HepG2 (cell line): ENCODE results near the gene PXMP4. TPM values are rescaled to one million over a fixed set of nuclear protein-coding genes. Genes with fewer than 3 reads are reported as not detected.

Experiments used
- BORCS8-MEF2B ChIP-seq: sonication (generic); formaldehyde crosslinking; IDR thresholded peaks from 2 replicates; pipeline ENCODE4 v1.8.0; 2022; ENCODE audit warnings: mild to moderate bottlenecking, missing genetic modification reagents
- ETV6 ChIP-seq: sonication (generic); formaldehyde crosslinking; conservative IDR thresholded peaks from 2 replicates; pipeline ENCODE4 v1.4.0; 2020; ENCODE audit warnings: missing genetic modification reagents
- FOXM1 ChIP-seq: sonication (generic); formaldehyde crosslinking; IDR thresholded peaks from 2 replicates; pipeline ENCODE4 v1.5.0; 2020; ENCODE audit warnings: missing genetic modification reagents
- MED1 ChIP-seq: sonication (generic); formaldehyde crosslinking; IDR thresholded peaks from 2 replicates; pipeline ENCODE4 v1.4.0; 2020; ENCODE audit warnings: missing genetic modification reagents
- MIER3 ChIP-seq: IDR thresholded peaks from 2 replicates; pipeline ENCODE4 v1.6.1; 2016; ENCODE audit warnings: missing compliant biosample characterization, borderline replicate concordance
- NONO ChIP-seq, 2 experiments: fragments of 450-650 bp in 1 of 2; sonication (generic) in 1 of 2; formaldehyde crosslinking in 1 of 2; IDR thresholded peaks in 1 of 2; conservative IDR thresholded peaks in 1 of 2; 2 replicates each; pipeline versions ENCODE4 v1.6.1 to v1.8.0; 2017 to 2022; ENCODE audit warnings: mild to moderate bottlenecking in 1 of 2, missing genetic modification reagents in 1 of 2, moderate library complexity in 1 of 2
- PHF20 ChIP-seq: sonication (generic); formaldehyde crosslinking; IDR thresholded peaks from 2 replicates; pipeline ENCODE4 v1.5.0; 2020; ENCODE audit warnings: mild to moderate bottlenecking, missing genetic modification reagents
- REPIN1 ChIP-seq: sonication (generic); formaldehyde crosslinking; IDR thresholded peaks from 2 replicates; pipeline ENCODE4 v1.8.0; 2022; ENCODE audit warnings: missing genetic modification reagents, low read depth, mild to moderate bottlenecking, borderline replicate concordance
- ZBTB7A ChIP-seq: sonication (generic); formaldehyde crosslinking; IDR thresholded peaks from 2 replicates; pipeline ENCODE4 v1.8.0; 2022; ENCODE audit warnings: mild to moderate bottlenecking, missing genetic modification reagents
- ZBTB7B ChIP-seq: sonication (generic); formaldehyde crosslinking; IDR thresholded peaks from 2 replicates; pipeline ENCODE4 v1.4.0; 2020; ENCODE audit warnings: missing genetic modification reagents
- ZC3H4 ChIP-seq: sonication (generic); formaldehyde crosslinking; IDR thresholded peaks from 2 replicates; pipeline ENCODE4 v1.4.0; 2020; ENCODE audit warnings: missing genetic modification reagents, borderline replicate concordance
- ZNF12 ChIP-seq: sonication (generic); formaldehyde crosslinking; IDR thresholded peaks from 2 replicates; pipeline ENCODE4 v1.5.0; 2020; ENCODE audit warnings: missing genetic modification reagents
- ZNF205 ChIP-seq: IDR thresholded peaks from 2 replicates; pipeline ENCODE4 v1.6.1; 2018; ENCODE audit warnings: missing biosample characterization, missing genetic modification reagents
- ZNF225 ChIP-seq: sonication (generic); formaldehyde crosslinking; IDR thresholded peaks from 2 replicates; pipeline ENCODE4 v1.4.0; 2020; ENCODE audit warnings: mild to moderate bottlenecking, missing genetic modification reagents
- ZNF317 ChIP-seq: sonication (generic); formaldehyde crosslinking; IDR thresholded peaks from 2 replicates; pipeline ENCODE4 v1.5.0; 2020; ENCODE audit warnings: mild to moderate bottlenecking, missing genetic modification reagents
- ZNF333 ChIP-seq: sonication (generic); formaldehyde crosslinking; IDR thresholded peaks from 2 replicates; pipeline ENCODE4 v1.4.0; 2020; ENCODE audit warnings: mild to moderate bottlenecking, missing genetic modification reagents, borderline replicate concordance
- ZNF567 ChIP-seq: sonication (generic); formaldehyde crosslinking; IDR thresholded peaks from 2 replicates; pipeline ENCODE4 v1.8.1; 2023; ENCODE audit warnings: mild to moderate bottlenecking, missing genetic modification reagents, borderline replicate concordance
- ZNF589 ChIP-seq: sonication (generic); formaldehyde crosslinking; conservative IDR thresholded peaks from 2 replicates; pipeline ENCODE4 v1.8.0; 2022; ENCODE audit warnings: mild to moderate bottlenecking, moderate library complexity, missing genetic modification reagents
- ZNF670 ChIP-seq: sonication (generic); formaldehyde crosslinking; IDR thresholded peaks from 2 replicates; pipeline ENCODE4 v1.8.0; 2022; ENCODE audit warnings: mild to moderate bottlenecking, missing genetic modification reagents, borderline replicate concordance
- ZNF678 ChIP-seq: sonication (generic); formaldehyde crosslinking; IDR thresholded peaks from 2 replicates; pipeline ENCODE4 v1.4.0; 2020; ENCODE audit warnings: mild to moderate bottlenecking, missing genetic modification reagents
- polyA plus RNA-seq, 8 experiments: library from polyadenylated mRNA; depleted of rRNA in 3 of 8; stranded (reverse) in 7 of 8; unstranded in 1 of 8; fragments of >200 nt; fragmentation: Illumina TruSeq in 4 of 8; extraction: Trizol in 4 of 8; gene quantifications; 2 replicates each; pipeline versions ENCODE4 v1.2.1 to v1.2.3, GENCODE V29; 2011 to 2016; ENCODE audit warnings: low read depth in 4 of 8, missing spikeins in 1 of 8, mixed read lengths in 1 of 8; ENCODE audit not compliant: insufficient read depth in 1 of 8
- total RNA-seq, 5 experiments: library from RNA; depleted of rRNA; stranded (reverse); fragments of >200 nt; fragmentation: Illumina TruSeq; extraction: Trizol; gene quantifications; 2 replicates each; pipeline ENCODE4 v1.2.3, GENCODE V29; 2016; ENCODE audit warnings: low read depth in 1 of 5
- TF ChIP-seq, protein P1 (sequence below): sonication (generic); formaldehyde crosslinking; IDR thresholded peaks from 2 replicates; pipeline ENCODE4 v1.9.0; 2021; ENCODE audit warnings: missing genetic modification reagents, mild to moderate bottlenecking, borderline replicate concordance
- TF ChIP-seq, protein P2 (sequence below): sonication (generic); formaldehyde crosslinking; conservative IDR thresholded peaks from 2 replicates; pipeline ENCODE4 v1.4.0; 2020; ENCODE audit warnings: missing genetic modification reagents
- TF ChIP-seq, protein P3 (sequence below): sonication (generic); formaldehyde crosslinking; IDR thresholded peaks from 2 replicates; pipeline ENCODE4 v1.4.0; 2020; ENCODE audit warnings: missing genetic modification reagents

PXMP4 gene
- total and polyA plus RNA-seq, 2 of the 13 experiments (the other 11 are each of a cell fraction or from before 2014, with no cell fraction given) = not detected

DNA sequence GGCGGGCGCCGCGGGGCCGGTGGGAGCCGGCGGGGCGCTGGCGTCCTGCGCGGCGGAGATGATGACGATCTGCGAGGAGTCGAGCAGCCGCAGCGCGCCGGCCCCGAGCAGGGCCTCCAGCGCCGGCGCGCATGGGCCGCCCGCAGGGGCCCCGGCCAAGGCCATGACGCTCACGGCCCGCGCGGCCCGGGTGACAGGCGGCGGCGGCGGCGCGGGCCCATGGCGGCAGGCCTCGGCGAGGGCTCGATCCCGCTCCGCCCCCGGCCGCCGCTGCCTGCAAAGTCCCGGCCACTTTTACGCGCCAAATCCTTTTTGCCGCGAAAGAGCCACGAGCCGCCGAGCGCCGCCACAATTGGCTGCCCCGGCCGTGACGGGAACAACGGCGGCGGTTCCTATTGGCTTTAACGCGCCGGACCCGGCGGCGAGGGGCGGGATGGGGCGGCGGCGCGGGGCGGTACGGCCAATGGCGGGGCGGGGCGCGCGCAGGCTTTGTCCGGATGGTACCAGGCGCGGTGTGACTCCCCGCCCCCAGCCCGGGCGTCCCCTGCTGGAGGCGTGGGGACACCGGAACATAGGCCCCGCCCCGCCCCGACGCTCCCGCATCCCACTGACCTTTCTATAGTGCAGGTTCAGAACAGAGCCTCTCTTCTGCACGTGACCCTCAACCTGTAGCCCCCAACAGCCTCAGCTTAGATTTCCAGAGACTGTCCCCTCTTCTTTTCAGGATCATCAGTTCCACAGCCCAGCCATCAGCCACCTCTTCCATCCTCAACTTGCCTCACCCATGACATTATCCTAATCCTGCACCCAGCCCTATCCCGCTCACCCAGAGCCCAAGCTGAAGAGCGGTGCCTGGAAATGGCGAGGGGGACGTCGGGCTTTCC, 33.8 kb downstream of the PXMP4 start, which contains the start of gene E2F1 (continued):
- TF ChIP-seq, protein P1, sequence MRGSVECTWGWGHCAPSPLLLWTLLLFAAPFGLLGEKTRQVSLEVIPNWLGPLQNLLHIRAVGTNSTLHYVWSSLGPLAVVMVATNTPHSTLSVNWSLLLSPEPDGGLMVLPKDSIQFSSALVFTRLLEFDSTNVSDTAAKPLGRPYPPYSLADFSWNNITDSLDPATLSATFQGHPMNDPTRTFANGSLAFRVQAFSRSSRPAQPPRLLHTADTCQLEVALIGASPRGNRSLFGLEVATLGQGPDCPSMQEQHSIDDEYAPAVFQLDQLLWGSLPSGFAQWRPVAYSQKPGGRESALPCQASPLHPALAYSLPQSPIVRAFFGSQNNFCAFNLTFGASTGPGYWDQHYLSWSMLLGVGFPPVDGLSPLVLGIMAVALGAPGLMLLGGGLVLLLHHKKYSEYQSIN (CRISPR knock-in tag) = no peak
- TF ChIP-seq FOXM1 (peak; percentile 86; the same call in 1 of the 2 replicates), ZBTB7A (CRISPR knock-in tag) (peak; percentile 40; the same call in 1 of the 2 replicates), ZNF333 (CRISPR knock-in tag) (peak; percentile 55; the same call in 1 of the 2 replicates), ZNF567 (CRISPR knock-in tag) (peak; percentile 60; the same call in 1 of the 2 replicates), BORCS8-MEF2B (CRISPR knock-in tag) (peak; percentile 99), ZNF225 (0 out of 2 replicates have a peak, but pooled peaks have one; percentile 73), ZNF589 (CRISPR knock-in tag) (peak; percentile 77), ZNF678 (CRISPR knock-in tag) (no peak), MIER3 (CRISPR knock-in tag) (peak; percentile 23; the same call in 1 of the 2 replicates), REPIN1 (peak; percentile 74), ZNF12 (CRISPR knock-in tag) (peak; percentile 25; the same call in 1 of the 2 replicates), ZC3H4 (CRISPR knock-in tag) (0 out of 2 replicates have a peak, but pooled peaks have one; percentile 29), ZBTB7B (CRISPR knock-in tag) (peak; percentile 36; the same call in 1 of the 2 replicates), ETV6 (CRISPR knock-in tag) (peak; percentile 87), ZNF670 (CRISPR knock-in tag) (no peak), NONO (IDR thresholded peaks at IDR 0.05) (no peak), NONO (CRISPR knock-in tag; conservative IDR thresholded peaks at IDR 0.05) (peak; percentile 75; the same call in 1 of the 2 replicates), ZNF205 (CRISPR knock-in tag) (peak; percentile 76; the same call in 1 of the 2 replicates), PHF20 (peak; percentile 51; the same call in 1 of the 2 replicates), ZNF317 (CRISPR knock-in tag) (peak; percentile 20; the same call in 1 of the 2 replicates), MED1 (CRISPR knock-in tag) (0 out of 2 replicates have a peak, but pooled peaks have one; percentile 38)
- TF ChIP-seq, protein P2, sequence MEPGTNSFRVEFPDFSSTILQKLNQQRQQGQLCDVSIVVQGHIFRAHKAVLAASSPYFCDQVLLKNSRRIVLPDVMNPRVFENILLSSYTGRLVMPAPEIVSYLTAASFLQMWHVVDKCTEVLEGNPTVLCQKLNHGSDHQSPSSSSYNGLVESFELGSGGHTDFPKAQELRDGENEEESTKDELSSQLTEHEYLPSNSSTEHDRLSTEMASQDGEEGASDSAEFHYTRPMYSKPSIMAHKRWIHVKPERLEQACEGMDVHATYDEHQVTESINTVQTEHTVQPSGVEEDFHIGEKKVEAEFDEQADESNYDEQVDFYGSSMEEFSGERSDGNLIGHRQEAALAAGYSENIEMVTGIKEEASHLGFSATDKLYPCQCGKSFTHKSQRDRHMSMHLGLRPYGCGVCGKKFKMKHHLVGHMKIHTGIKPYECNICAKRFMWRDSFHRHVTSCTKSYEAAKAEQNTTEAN (CRISPR knock-in tag) = peak; percentile 91
- TF ChIP-seq, protein P3, sequence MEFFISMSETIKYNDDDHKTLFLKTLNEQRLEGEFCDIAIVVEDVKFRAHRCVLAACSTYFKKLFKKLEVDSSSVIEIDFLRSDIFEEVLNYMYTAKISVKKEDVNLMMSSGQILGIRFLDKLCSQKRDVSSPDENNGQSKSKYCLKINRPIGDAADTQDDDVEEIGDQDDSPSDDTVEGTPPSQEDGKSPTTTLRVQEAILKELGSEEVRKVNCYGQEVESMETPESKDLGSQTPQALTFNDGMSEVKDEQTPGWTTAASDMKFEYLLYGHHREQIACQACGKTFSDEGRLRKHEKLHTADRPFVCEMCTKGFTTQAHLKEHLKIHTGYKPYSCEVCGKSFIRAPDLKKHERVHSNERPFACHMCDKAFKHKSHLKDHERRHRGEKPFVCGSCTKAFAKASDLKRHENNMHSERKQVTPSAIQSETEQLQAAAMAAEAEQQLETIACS (CRISPR knock-in tag) = no peak; the same call in 1 of the 2 replicates
